Neural progenitor cell (in vitro differentiated cells): Measurements from ENCODE around the gene AGMO.

Source experiments
- EZH2 ChIP-seq: fragments of 200-600 bp; sonication (generic); IDR thresholded peaks from 2 replicates; pipeline ENCODE4 v1.6.1; 2017; ENCODE audit warnings: antibody characterized with exemption, mild to moderate bottlenecking, moderate library complexity
- TF ChIP-seq, protein P1 (sequence below): fragments of 200-600 bp; sonication (generic); IDR thresholded peaks from 2 replicates; pipeline ENCODE4 v1.5.1; 2017; ENCODE audit warnings: antibody characterized with exemption, mild to moderate bottlenecking

DNA sequence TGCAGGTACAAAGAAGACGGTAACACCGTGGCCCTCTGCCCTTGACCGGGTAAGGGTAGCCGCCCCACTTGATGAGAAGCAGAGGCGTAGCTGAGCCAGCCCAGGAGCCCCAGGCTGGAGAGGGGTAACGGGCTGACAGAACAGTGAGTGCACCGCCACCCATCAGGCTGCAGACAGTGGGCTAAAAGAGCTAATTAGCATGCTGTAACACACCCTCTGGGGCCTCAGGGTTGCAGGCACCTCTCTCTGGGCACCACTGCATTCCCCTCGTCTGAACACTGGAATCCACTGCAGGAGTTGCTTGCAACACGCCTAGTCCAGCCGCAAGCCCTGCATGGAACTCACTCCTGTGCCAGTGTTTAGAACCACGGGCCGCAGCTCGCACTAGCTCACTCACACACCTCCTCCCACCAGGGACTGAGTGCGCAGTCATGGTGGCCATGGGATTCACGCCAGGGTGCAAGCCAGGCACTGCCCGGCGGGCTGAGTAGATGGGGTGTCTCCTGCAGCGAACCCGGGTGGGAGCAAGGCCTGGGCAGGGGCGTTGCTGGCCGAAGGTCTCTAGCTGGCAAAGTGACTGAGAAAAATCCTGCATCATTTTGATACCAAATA is 36.1 kb downstream of the AGMO start:
- TF ChIP-seq, protein P1, sequence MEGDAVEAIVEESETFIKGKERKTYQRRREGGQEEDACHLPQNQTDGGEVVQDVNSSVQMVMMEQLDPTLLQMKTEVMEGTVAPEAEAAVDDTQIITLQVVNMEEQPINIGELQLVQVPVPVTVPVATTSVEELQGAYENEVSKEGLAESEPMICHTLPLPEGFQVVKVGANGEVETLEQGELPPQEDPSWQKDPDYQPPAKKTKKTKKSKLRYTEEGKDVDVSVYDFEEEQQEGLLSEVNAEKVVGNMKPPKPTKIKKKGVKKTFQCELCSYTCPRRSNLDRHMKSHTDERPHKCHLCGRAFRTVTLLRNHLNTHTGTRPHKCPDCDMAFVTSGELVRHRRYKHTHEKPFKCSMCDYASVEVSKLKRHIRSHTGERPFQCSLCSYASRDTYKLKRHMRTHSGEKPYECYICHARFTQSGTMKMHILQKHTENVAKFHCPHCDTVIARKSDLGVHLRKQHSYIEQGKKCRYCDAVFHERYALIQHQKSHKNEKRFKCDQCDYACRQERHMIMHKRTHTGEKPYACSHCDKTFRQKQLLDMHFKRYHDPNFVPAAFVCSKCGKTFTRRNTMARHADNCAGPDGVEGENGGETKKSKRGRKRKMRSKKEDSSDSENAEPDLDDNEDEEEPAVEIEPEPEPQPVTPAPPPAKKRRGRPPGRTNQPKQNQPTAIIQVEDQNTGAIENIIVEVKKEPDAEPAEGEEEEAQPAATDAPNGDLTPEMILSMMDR, result no peak
- no peak for TF ChIP-seq EZH2
